Parathyroid adenoma (tissue), 2 donors: ENCODE results near the gene TJP1.

ENCODE experiments used
- H2AFZ ChIP-seq: fragments of 300-600 bp; sonication (generic); one replicate; pipeline ENCODE4 v1.7.0; 2017; ENCODE audit warnings: antibody characterized with exemption, mild to moderate bottlenecking
- H3K27ac ChIP-seq: fragments of 300-600 bp; sonication (generic); one replicate; pipeline ENCODE4 v1.7.0; 2017
- H3K27me3 ChIP-seq: fragments of 300-600 bp; sonication (generic); one replicate; pipeline ENCODE4 v1.7.0; 2017; ENCODE audit warnings: low read length; ENCODE audit not compliant: control insufficient read depth, insufficient read depth
- H3K36me3 ChIP-seq: fragments of 300-600 bp; sonication (generic); one replicate; pipeline ENCODE4 v1.7.0; 2017; ENCODE audit warnings: low read length; ENCODE audit not compliant: control insufficient read depth, insufficient read depth
- H3K4me1 ChIP-seq: fragments of 300-600 bp; sonication (generic); one replicate; pipeline ENCODE4 v1.7.0; 2017; ENCODE audit warnings: control low read depth
- H3K4me2 ChIP-seq: fragments of 300-600 bp; sonication (generic); one replicate; pipeline ENCODE4 v1.7.0; 2017; ENCODE audit warnings: low read length
- H3K4me3 ChIP-seq: fragments of 300-600 bp; sonication (generic); one replicate; pipeline ENCODE4 v1.7.0; 2017; ENCODE audit warnings: low read depth, low read length
- H3K79me2 ChIP-seq: fragments of 300-600 bp; sonication (generic); one replicate; pipeline ENCODE4 v1.7.0; 2017; ENCODE audit warnings: control low read depth
- H3K9ac ChIP-seq: fragments of 300-600 bp; sonication (generic); one replicate; pipeline ENCODE4 v1.7.0; 2017; ENCODE audit warnings: mild to moderate bottlenecking
- H3K9me3 ChIP-seq: fragments of 300-600 bp; sonication (generic); one replicate; pipeline ENCODE4 v1.7.0; 2017; ENCODE audit warnings: low read length; ENCODE audit not compliant: control insufficient read depth
- CTCF ChIP-seq: fragments of 300-600 bp; sonication (generic); IDR thresholded peaks from one replicate; pipeline ENCODE4 v1.7.0; 2017; ENCODE audit warnings: antibody characterized with exemption, mild to moderate bottlenecking
- donor health status: primary hyperparathyroidism.

The TJP1 gene

GRCh38 chr15:29822684-29823459 lies 604 bp upstream of the TJP1 start:
- Histone ChIP-seq H3K4me3 (peak overlapping the region; percentile 71), H3K27ac (peak overlapping the region; percentile 91), H3K9ac (no peak overlapping the region), H3K79me2 (peaks cover 9% of the 10 kb centered on the region), H3K27me3 (no peaks in the 10 kb centered on the region), H2AFZ (peak overlapping the region; percentile 81), H3K4me1 (no peaks in the 10 kb centered on the region), H3K4me2 (peak overlapping the region; percentile 95), H3K9me3 (no peaks in the 10 kb centered on the region), H3K36me3 (no peaks in the 10 kb centered on the region)
- TF ChIP-seq CTCF: no peak

GRCh38 chr15:29821416-29822099 lies 710 bp downstream of the TJP1 start:
- Histone ChIP-seq H3K4me1 (no peaks in the 10 kb centered on the region), H3K4me2 (peak overlapping the region; percentile 66), H3K27me3 (no peaks in the 10 kb centered on the region), H3K27ac (peak overlapping the region; percentile 91), H3K9me3 (no peaks in the 10 kb centered on the region), H3K4me3 (peak overlapping the region; percentile 71), H3K9ac (peak overlapping the region; percentile 72), H3K36me3 (no peaks in the 10 kb centered on the region), H3K79me2 (peaks cover 15% of the 10 kb centered on the region), H2AFZ (peak overlapping the region; percentile 86)
- no peak for TF ChIP-seq CTCF

- no peak overlapping the region for H2AFZ ChIP-seq
- H3K36me3 ChIP-seq: no peaks in the 10 kb centered on the region
- peaks cover 18% of the 10 kb centered on the region for H3K79me2 ChIP-seq
- H3K4me3 ChIP-seq: peak overlapping the region; percentile 71
- H3K4me2 ChIP-seq: peak overlapping the region; percentile 62
- H3K9me3 ChIP-seq: no peaks in the 10 kb centered on the region
- no peak overlapping the region for H3K27ac ChIP-seq
- H3K27me3 ChIP-seq: no peaks in the 10 kb centered on the region
- H3K4me1 ChIP-seq: no peaks in the 10 kb centered on the region
- TF ChIP-seq CTCF: no peak
- H3K9ac ChIP-seq: no peak overlapping the region
These were observed 1.7 kb downstream of the TJP1 start for GRCh38 chr15:29820394-29821154.

GRCh38 chr15:29819979-29820378 lies 2.3 kb downstream of the TJP1 start:
- no peak overlapping the region for H2AFZ ChIP-seq
- no peaks in the 10 kb centered on the region for H3K9me3 ChIP-seq
- peak overlapping the region; percentile 71 for H3K4me3 ChIP-seq
- H3K36me3 ChIP-seq: no peaks in the 10 kb centered on the region
- peaks cover 18% of the 10 kb centered on the region for H3K79me2 ChIP-seq
- H3K9ac ChIP-seq: no peak overlapping the region
- H3K27me3 ChIP-seq: no peaks in the 10 kb centered on the region
- H3K4me2 ChIP-seq: peak overlapping the region; percentile 62
- H3K4me1 ChIP-seq: no peaks in the 10 kb centered on the region
- no peak for TF ChIP-seq CTCF
- H3K27ac ChIP-seq: no peak overlapping the region
